Transverse colon (tissue), 4 donors: Measurements from ENCODE around the gene PTPRN2. TPM values are rescaled to one million over a fixed set of nuclear protein-coding genes. Genes with fewer than 3 reads are reported as not detected.

Experiments used
- DNase-seq: peaks from one replicate; pipeline ENCODE4 v3.0.0-alpha.2; 2019
- H3K27ac ChIP-seq, 4 donors: fragments of 200-600 bp; sonication (generic); 2 replicates each; pipeline ENCODE4 v1.5.1; 2016 to 2018; ENCODE audit warnings: inconsistent platforms in 4 of 4
- H3K27me3 ChIP-seq: fragments of 200-600 bp; sonication (generic); 2 replicates; pipeline ENCODE4 v1.5.1; 2017; ENCODE audit warnings: inconsistent platforms
- H3K36me3 ChIP-seq, 4 donors: fragments of 200-600 bp; sonication (generic); 2 replicates each; pipeline ENCODE4 v1.5.1; 2017 to 2019; ENCODE audit warnings: inconsistent platforms in 4 of 4
- H3K4me1 ChIP-seq, 4 donors: fragments of 200-600 bp; sonication (generic); 2 replicates each; pipeline ENCODE4 v1.5.1; 2017 to 2020; ENCODE audit warnings: inconsistent platforms in 4 of 4
- H3K4me3 ChIP-seq, 4 donors: fragments of 200-600 bp; sonication (generic); 1 replicate in 1 of 4; 2 replicates in 3 of 4; pipeline versions ENCODE4 v1.5.1 to v1.6.1; 2017 to 2019; ENCODE audit warnings: inconsistent platforms in 4 of 4
- H3K9me3 ChIP-seq, 2 donors: fragments of 200-600 bp; sonication (generic); 2 replicates each; pipeline ENCODE4 v1.5.1; 2017 to 2019; ENCODE audit warnings: inconsistent platforms in 2 of 2
- EP300 ChIP-seq: sonication (generic); formaldehyde crosslinking; IDR thresholded peaks from one replicate; pipeline ENCODE4 v1.6.1; 2017; ENCODE audit warnings: antibody characterized with exemption, low read depth
- POLR2A ChIP-seq: fragments of 450-650 bp; IDR thresholded peaks from one replicate; pipeline ENCODE4 v1.6.1; 2016; ENCODE audit warnings: antibody characterized with exemption, mild to moderate bottlenecking, moderate library complexity
- POLR2AphosphoS5 ChIP-seq, 3 donors: sonication (generic); formaldehyde crosslinking; IDR thresholded peaks; one replicate each; pipeline ENCODE4 v1.6.1; 2016; ENCODE audit warnings: antibody characterized with exemption in 3 of 3
- WGBS, 2 donors: methylation state at CpG; one replicate each; pipeline ENCODE4 v1.1.5; 2018; ENCODE audit warnings: low coverage in 1 of 2; 5-methylcytosine and 5-hydroxymethylcytosine counted together
- in situ Hi-C, 4 donors: fragments of 200-750 bp; cut with MboI; loops; one replicate each; pipeline versions ENCODE4 v1.15.0 to v1.15.1; 2017; ENCODE audit warnings: low sequenced_read_pairs in 3 of 4, low pct_ligation_motif_present in 1 of 4, low pct_unique_long_range_greater_than_20kb in 1 of 4
- intact Hi-C: fragments of 100-400 bp; cut with DNase I; formaldehyde crosslinking; loops from one replicate; pipeline ENCODE4 v1.15.1; 2023; ENCODE audit warnings: low total_unique reads
- total RNA-seq, 4 donors: library from RNA; depleted of rRNA; stranded (reverse); fragments of >200 nt; gene quantifications; one replicate each; pipeline ENCODE4 v1.1.0, GENCODE V29; 2016
- TF ChIP-seq, protein P1 (sequence below), 5 experiments: fragments of 200-600 bp in 3 of 5; fragments of 450-650 bp in 2 of 5; sonication (generic) in 3 of 5; IDR thresholded peaks; 1 replicate in 2 of 5; 2 replicates in 3 of 5; pipeline ENCODE4 v1.5.1; 2016 to 2017; ENCODE audit warnings: antibody characterized with exemption in 5 of 5, inconsistent platforms in 3 of 5, mild to moderate bottlenecking in 2 of 5, moderate library complexity in 1 of 5

The PTPRN2 gene
- total RNA-seq, 4 donors from 2014 or later: 15.4 to 31.1 (median 21.8) TPM

- Histone ChIP-seq H3K36me3 (no peaks in the 10 kb centered on the region), H3K27ac (no peak overlapping the region), H3K4me1 (peaks cover 0 to 3% (median 0%) of the 10 kb centered on the region in 4 donors), H3K4me3 (no peak overlapping the region), H3K27me3 (no peaks in the 10 kb centered on the region), H3K9me3 (no peaks in the 10 kb centered on the region)
- intact Hi-C loops (no loop called here), in situ Hi-C loops (no loop called here)
- no peak for DNase-seq
- TF ChIP-seq POLR2A: no peak
- no peak for TF ChIP-seq POLR2AphosphoS5 (IDR thresholded peaks at IDR 0.05)
- TF ChIP-seq EP300: no peak
- TF ChIP-seq, protein P1, sequence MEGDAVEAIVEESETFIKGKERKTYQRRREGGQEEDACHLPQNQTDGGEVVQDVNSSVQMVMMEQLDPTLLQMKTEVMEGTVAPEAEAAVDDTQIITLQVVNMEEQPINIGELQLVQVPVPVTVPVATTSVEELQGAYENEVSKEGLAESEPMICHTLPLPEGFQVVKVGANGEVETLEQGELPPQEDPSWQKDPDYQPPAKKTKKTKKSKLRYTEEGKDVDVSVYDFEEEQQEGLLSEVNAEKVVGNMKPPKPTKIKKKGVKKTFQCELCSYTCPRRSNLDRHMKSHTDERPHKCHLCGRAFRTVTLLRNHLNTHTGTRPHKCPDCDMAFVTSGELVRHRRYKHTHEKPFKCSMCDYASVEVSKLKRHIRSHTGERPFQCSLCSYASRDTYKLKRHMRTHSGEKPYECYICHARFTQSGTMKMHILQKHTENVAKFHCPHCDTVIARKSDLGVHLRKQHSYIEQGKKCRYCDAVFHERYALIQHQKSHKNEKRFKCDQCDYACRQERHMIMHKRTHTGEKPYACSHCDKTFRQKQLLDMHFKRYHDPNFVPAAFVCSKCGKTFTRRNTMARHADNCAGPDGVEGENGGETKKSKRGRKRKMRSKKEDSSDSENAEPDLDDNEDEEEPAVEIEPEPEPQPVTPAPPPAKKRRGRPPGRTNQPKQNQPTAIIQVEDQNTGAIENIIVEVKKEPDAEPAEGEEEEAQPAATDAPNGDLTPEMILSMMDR (IDR thresholded peaks at IDR 0.05): no peak
- 68 to 70% methylated on average over 6 to 8 of the region's 8 CpGs for WGBS, 2 donors
Observed at GRCh38 chr7:158023157-158023556, 564.5 kb downstream of the PTPRN2 start.

- 85% methylated on average over 9 of the region's 9 CpGs; no CpG with 5 or more reads in 1 of the 2 donors for WGBS, 2 donors
- no peak overlapping the region for H3K27ac ChIP-seq
- TF ChIP-seq EP300 (no peak), POLR2A (no peak), POLR2AphosphoS5 (IDR thresholded peaks at IDR 0.05) (no peak)
- TF ChIP-seq, protein P1 (IDR thresholded peaks at IDR 0.05): no peak
- no peak for DNase-seq
- intact Hi-C loops: no loop called here
- H3K27me3 ChIP-seq: no peaks in the 10 kb centered on the region
- no peaks in the 10 kb centered on the region for H3K9me3 ChIP-seq
- in situ Hi-C loops: no loop called here
- H3K4me1 ChIP-seq: no peaks in the 10 kb centered on the region
- no peaks in the 10 kb centered on the region for H3K36me3 ChIP-seq
- no peak overlapping the region for H3K4me3 ChIP-seq
Observed at GRCh38 chr7:158022601-158023000, 565.0 kb downstream of the PTPRN2 start.

GRCh38 chr7:158021836-158022235 lies 565.8 kb downstream of the PTPRN2 start:
- no peaks in the 10 kb centered on the region for H3K27me3 ChIP-seq
- H3K4me3 ChIP-seq: no peak overlapping the region
- TF ChIP-seq POLR2AphosphoS5 (IDR thresholded peaks at IDR 0.05) (no peak), EP300 (no peak), POLR2A (no peak)
- TF ChIP-seq, protein P1 (IDR thresholded peaks at IDR 0.05): no peak
- H3K36me3 ChIP-seq: no peaks in the 10 kb centered on the region
- H3K9me3 ChIP-seq: no peaks in the 10 kb centered on the region
- 87 to 100% methylated on average over 3 to 4 of the region's 4 CpGs for WGBS, 2 donors
- no peak overlapping the region for H3K27ac ChIP-seq
- in situ Hi-C loops: no loop called here
- no peaks in the 10 kb centered on the region for H3K4me1 ChIP-seq
- intact Hi-C loops: no loop called here
- DNase-seq: no peak

DNA sequence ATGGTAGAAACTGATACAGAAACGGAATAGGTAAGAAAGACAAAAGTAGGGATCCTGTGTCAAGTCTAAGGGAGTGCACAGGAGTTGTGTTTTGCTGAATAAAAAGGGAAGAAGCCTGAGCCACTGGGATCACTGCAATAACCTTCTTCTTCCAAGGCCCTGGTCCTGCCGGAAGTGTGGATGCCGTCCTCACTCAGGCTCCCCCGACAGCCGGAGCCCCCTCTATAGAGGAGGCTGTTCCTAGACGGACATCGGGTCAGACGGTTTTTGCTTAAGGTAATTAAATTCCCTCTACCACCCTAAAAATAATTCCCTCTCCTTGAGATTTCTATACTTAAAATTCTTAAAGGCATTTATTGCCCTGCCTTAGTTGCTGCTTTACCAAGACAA lies 566.9 kb downstream of the PTPRN2 start:
- in situ Hi-C loops: no loop called here
- Histone ChIP-seq H3K4me3 (no peak overlapping the region), H3K4me1 (peaks cover 0 to 8% (median 6%) of the 10 kb centered on the region in 4 donors), H3K27ac (no peak overlapping the region), H3K9me3 (no peaks in the 10 kb centered on the region), H3K36me3 (no peaks in the 10 kb centered on the region), H3K27me3 (no peaks in the 10 kb centered on the region)
- intact Hi-C loops: no loop called here
- WGBS, 2 donors: 78 to 84% methylated on average over 4 to 8 of the region's 8 CpGs
- no peak for DNase-seq
- no peak for TF ChIP-seq POLR2AphosphoS5 (IDR thresholded peaks at IDR 0.05)
- no peak for TF ChIP-seq EP300
- TF ChIP-seq POLR2A: no peak
- TF ChIP-seq, protein P1 (IDR thresholded peaks at IDR 0.05): no peak
